ENCODE results near the gene PF4V1. TPM values are rescaled to one million over a fixed set of nuclear protein-coding genes. Genes with fewer than 3 reads are reported as not detected.

The PF4V1 gene
- total and polyA plus RNA-seq, 2 of the 13 experiments (the other 11 are each of a cell fraction or from before 2014, with no cell fraction given): not detected

GRCh38 chr4:73902817-73903547, 49.9 kb downstream of the PF4V1 start:
- no TSS peak for BruUV-seq (replicated peaks)
- POLR2A ChIA-PET: no interaction called here
- H3K27ac ChIP-seq (ENCODE audit: extremely low read length, insufficient read depth, low read length): no peak overlapping the region

More at GRCh38 chr4:73902817-73903547, 49.9 kb downstream of the PF4V1 start:
- no peaks in the 10 kb centered on the region for H4K20me1 ChIP-seq (ENCODE audit: insufficient read depth, low read length)
- ATAC-seq (no peak), FAIRE-seq (no peak), DNase-seq (ENCODE audit: low spot score) (no peak)
- H3K36me3 ChIP-seq (replicated peaks in 1 of 2; ENCODE audit: control insufficient read depth in 1 of 2, insufficient read depth in 2 of 2, low read length in 2 of 2): no peaks in the 10 kb centered on the region
- H2AFZ ChIP-seq (ENCODE audit: low read length): no peak overlapping the region
- no peak overlapping the region for H3K4me2 ChIP-seq (ENCODE audit: low read depth, low read length)
- TF ChIP-seq BRF2 (CRISPR knock-in tag; IDR thresholded peaks at IDR 0.05) (no peak), SALL1 (CRISPR knock-in tag; IDR thresholded peaks at IDR 0.05) (no peak), TOE1 (CRISPR knock-in tag; IDR thresholded peaks at IDR 0.05) (no peak)
- TF ChIP-seq, protein P1, sequence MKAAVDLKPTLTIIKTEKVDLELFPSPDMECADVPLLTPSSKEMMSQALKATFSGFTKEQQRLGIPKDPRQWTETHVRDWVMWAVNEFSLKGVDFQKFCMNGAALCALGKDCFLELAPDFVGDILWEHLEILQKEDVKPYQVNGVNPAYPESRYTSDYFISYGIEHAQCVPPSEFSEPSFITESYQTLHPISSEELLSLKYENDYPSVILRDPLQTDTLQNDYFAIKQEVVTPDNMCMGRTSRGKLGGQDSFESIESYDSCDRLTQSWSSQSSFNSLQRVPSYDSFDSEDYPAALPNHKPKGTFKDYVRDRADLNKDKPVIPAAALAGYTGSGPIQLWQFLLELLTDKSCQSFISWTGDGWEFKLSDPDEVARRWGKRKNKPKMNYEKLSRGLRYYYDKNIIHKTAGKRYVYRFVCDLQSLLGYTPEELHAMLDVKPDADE (CRISPR knock-in tag; IDR thresholded peaks at IDR 0.05): no peak
- no peaks in the 10 kb centered on the region; a peak in 1 of 5 replicates for H3K27me3 ChIP-seq (ENCODE audit: control insufficient read depth in 1 of 2, insufficient read depth in 2 of 2, low read length in 2 of 2)
- H3K79me2 ChIP-seq (ENCODE audit: insufficient read depth, low read length): no peaks in the 10 kb centered on the region
- H3K4me1 ChIP-seq (ENCODE audit: insufficient read depth, low read length): no peaks in the 10 kb centered on the region
- WGBS (ENCODE audit: low lambda C conversion rate): 10% methylated on average over 3 of the region's 3 CpGs
- intact Hi-C loops (cut with micrococcal nuclease; ENCODE audit: unreplicated experiment): no loop called here
- no peak overlapping the region for H3K9ac ChIP-seq (ENCODE audit: insufficient read depth, low read depth, low read length)
- H3K4me3 ChIP-seq (replicated peaks in 1 of 3; ENCODE audit: insufficient read depth in 1 of 3, low read depth in 2 of 3, low read length in 3 of 3): no peak overlapping the region
- in situ Hi-C loops (cut with HindIII; ENCODE audit: extremely low pct_ligation_motif_present, low pct_unique_long_range_greater_than_20kb): no loop called here
- CTCF ChIA-PET (ENCODE audit: low intra/inter-chr PET ratio, low total read pairs): no interaction called here
- H3K9me3 ChIP-seq (ENCODE audit: low read length): no peaks in the 10 kb centered on the region

Other genes with a start within 250 kb of the PF4V1 start
- gene RASSF6, start 232.9 kb upstream of the PF4V1 start, total RNA-seq (2016; rRNA removed; fragmentation: Illumina TruSeq; extraction: Trizol): 0.11 and 0.42 TPM in 2 replicates
- gene RASSF6, start 232.9 kb upstream of the PF4V1 start, polyA plus RNA-seq (2011; rRNA removed): 0.03 and 0.04 TPM in 2 replicates
- 4.9 and 7.8 TPM in 2 replicates for gene CXCL8, start 112.7 kb upstream of the PF4V1 start, total RNA-seq (2016; rRNA removed; fragmentation: Illumina TruSeq; extraction: Trizol)
- 1.2 and 1.8 TPM in 2 replicates for gene CXCL8, start 112.7 kb upstream of the PF4V1 start, polyA plus RNA-seq (2011; rRNA removed)
- gene CXCL6, start 16.6 kb upstream of the PF4V1 start, total RNA-seq (2016; rRNA removed; fragmentation: Illumina TruSeq; extraction: Trizol): not detected in 2 replicates
- not detected in 2 replicates for gene CXCL6, start 16.6 kb upstream of the PF4V1 start, polyA plus RNA-seq (2011; rRNA removed)
- gene CXCL1, start 16.1 kb downstream of the PF4V1 start, total RNA-seq (2016; rRNA removed; fragmentation: Illumina TruSeq; extraction: Trizol): 0.15 TPM in 1 of 2 replicates, not detected in the other
- gene CXCL1, start 16.1 kb downstream of the PF4V1 start, polyA plus RNA-seq (2011; rRNA removed): not detected in 2 replicates
- gene PF4, start 128.7 kb downstream of the PF4V1 start, total RNA-seq (2016; rRNA removed; fragmentation: Illumina TruSeq; extraction: Trizol): not detected in 2 replicates
- gene PF4, start 128.7 kb downstream of the PF4V1 start, polyA plus RNA-seq (2011; rRNA removed): not detected in 2 replicates
- not detected in 2 replicates for gene PPBP, start 134.9 kb downstream of the PF4V1 start, total RNA-seq (2016; rRNA removed; fragmentation: Illumina TruSeq; extraction: Trizol)
- not detected in 2 replicates for gene PPBP, start 134.9 kb downstream of the PF4V1 start, polyA plus RNA-seq (2011; rRNA removed)
- gene CXCL5, start 145.4 kb downstream of the PF4V1 start, total RNA-seq (2016; rRNA removed; fragmentation: Illumina TruSeq; extraction: Trizol): not detected in 2 replicates
- 0.03 TPM in 1 of 2 replicates, not detected in the other for gene CXCL5, start 145.4 kb downstream of the PF4V1 start, polyA plus RNA-seq (2011; rRNA removed)
- gene CXCL3, start 185.4 kb downstream of the PF4V1 start, total RNA-seq (2016; rRNA removed; fragmentation: Illumina TruSeq; extraction: Trizol): 0.13 TPM in 1 of 2 replicates, not detected in the other
- gene CXCL3, start 185.4 kb downstream of the PF4V1 start, polyA plus RNA-seq (2011; rRNA removed): not detected in 2 replicates
- 0.44 and 0.97 TPM in 2 replicates for gene CXCL2, start 245.9 kb downstream of the PF4V1 start, total RNA-seq (2016; rRNA removed; fragmentation: Illumina TruSeq; extraction: Trizol)
- gene CXCL2, start 245.9 kb downstream of the PF4V1 start, polyA plus RNA-seq (2011; rRNA removed): not detected in 2 replicates